Measurements from ENCODE around the gene SUN5. TPM values are rescaled to one million over a fixed set of nuclear protein-coding genes. Genes with fewer than 3 reads are reported as not detected.

SUN5 gene
- total RNA-seq, 1 experiment from 2014 or later = not detected

DNA sequence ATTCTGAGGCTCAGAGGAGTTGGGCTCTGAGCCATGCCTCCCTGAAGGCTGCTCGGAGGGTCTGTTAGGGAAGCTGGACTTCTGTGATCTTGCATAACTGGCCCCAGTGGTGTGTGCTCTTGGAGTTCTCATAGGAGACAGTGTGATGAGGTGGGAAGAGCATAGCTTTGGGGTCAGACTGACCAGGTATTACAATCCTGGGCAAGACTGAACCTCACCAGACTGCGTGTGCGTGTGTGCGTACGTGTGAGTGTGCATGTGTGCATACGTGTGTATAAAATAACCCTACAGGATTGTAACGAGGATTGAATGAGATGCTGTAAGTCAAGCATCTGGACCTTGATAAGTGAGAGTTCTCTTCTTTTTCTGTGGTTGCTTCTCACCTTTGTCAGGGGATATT is 13.3 kb upstream of the SUN5 start:
- Histone ChIP-seq H3K4me2 (ENCODE audit: low read depth, low read length, poor library complexity, severe bottlenecking) (no peak overlapping the region), H3K9me2 (replicated peaks; ENCODE audit: insufficient read depth, low read length) (no peaks in the 10 kb centered on the region), H3K27me3 (ENCODE audit: low read length) (no peaks in the 10 kb centered on the region), H2AFZ (ENCODE audit: low read length) (no peak overlapping the region), H3K9me3 (ENCODE audit: low read length) (no peaks in the 10 kb centered on the region), H3K9ac (ENCODE audit: low read length) (no peak overlapping the region), H3K4me3 (ENCODE audit: low read length) (no peak overlapping the region), H3K36me3 (ENCODE audit: insufficient read depth, low read length) (no peaks in the 10 kb centered on the region), H3K79me2 (ENCODE audit: low read length) (no peaks in the 10 kb centered on the region), H3K4me1 (ENCODE audit: low read length) (no peaks in the 10 kb centered on the region), H3K27ac (ENCODE audit: low read length) (no peak overlapping the region), H4K20me1 (ENCODE audit: insufficient read depth, low read depth, low read length) (no peaks in the 10 kb centered on the region)
- no peak for DNase-seq

GRCh38 chr20:33016581-33017109 is 12.4 kb upstream of the SUN5 start:
- no peak for DNase-seq
- Histone ChIP-seq H3K9me2 (replicated peaks; ENCODE audit: insufficient read depth, low read length) (no peaks in the 10 kb centered on the region), H4K20me1 (ENCODE audit: insufficient read depth, low read depth, low read length) (no peaks in the 10 kb centered on the region), H3K9ac (ENCODE audit: low read length) (no peak overlapping the region), H3K27me3 (ENCODE audit: low read length) (no peaks in the 10 kb centered on the region), H3K4me1 (ENCODE audit: low read length) (no peaks in the 10 kb centered on the region), H3K36me3 (ENCODE audit: insufficient read depth, low read length) (no peaks in the 10 kb centered on the region), H3K4me3 (ENCODE audit: low read length) (no peak overlapping the region), H3K27ac (ENCODE audit: low read length) (no peak overlapping the region), H2AFZ (ENCODE audit: low read length) (no peak overlapping the region), H3K9me3 (ENCODE audit: low read length) (no peaks in the 10 kb centered on the region), H3K79me2 (ENCODE audit: low read length) (no peaks in the 10 kb centered on the region), H3K4me2 (ENCODE audit: low read depth, low read length, poor library complexity, severe bottlenecking) (no peak overlapping the region)

GRCh38 chr20:33015700-33016580 is 11.7 kb upstream of the SUN5 start:
- Histone ChIP-seq H3K27ac (ENCODE audit: low read length) (no peak overlapping the region), H2AFZ (ENCODE audit: low read length) (no peak overlapping the region), H3K4me1 (ENCODE audit: low read length) (no peaks in the 10 kb centered on the region), H3K4me3 (ENCODE audit: low read length) (no peak overlapping the region), H3K4me2 (ENCODE audit: low read depth, low read length, poor library complexity, severe bottlenecking) (no peak overlapping the region), H3K9me2 (replicated peaks; ENCODE audit: insufficient read depth, low read length) (no peaks in the 10 kb centered on the region), H3K9ac (ENCODE audit: low read length) (no peak overlapping the region), H3K79me2 (ENCODE audit: low read length) (no peaks in the 10 kb centered on the region), H3K36me3 (ENCODE audit: insufficient read depth, low read length) (no peaks in the 10 kb centered on the region), H3K9me3 (ENCODE audit: low read length) (no peaks in the 10 kb centered on the region), H3K27me3 (ENCODE audit: low read length) (no peaks in the 10 kb centered on the region), H4K20me1 (ENCODE audit: insufficient read depth, low read depth, low read length) (no peaks in the 10 kb centered on the region)
- no peak for DNase-seq

GRCh38 chr20:33015114-33015484 is 10.9 kb upstream of the SUN5 start:
- Histone ChIP-seq H3K4me1 (ENCODE audit: low read length) (no peaks in the 10 kb centered on the region), H2AFZ (ENCODE audit: low read length) (no peak overlapping the region), H3K4me3 (ENCODE audit: low read length) (no peak overlapping the region), H3K27me3 (ENCODE audit: low read length) (no peaks in the 10 kb centered on the region), H3K4me2 (ENCODE audit: low read depth, low read length, poor library complexity, severe bottlenecking) (no peak overlapping the region), H3K27ac (ENCODE audit: low read length) (no peak overlapping the region), H3K9me3 (ENCODE audit: low read length) (no peaks in the 10 kb centered on the region), H3K9me2 (replicated peaks; ENCODE audit: insufficient read depth, low read length) (no peaks in the 10 kb centered on the region), H3K9ac (ENCODE audit: low read length) (no peak overlapping the region), H4K20me1 (ENCODE audit: insufficient read depth, low read depth, low read length) (no peaks in the 10 kb centered on the region), H3K79me2 (ENCODE audit: low read length) (no peaks in the 10 kb centered on the region), H3K36me3 (ENCODE audit: insufficient read depth, low read length) (no peaks in the 10 kb centered on the region)
- DNase-seq = no peak

GRCh38 chr20:33014336-33015113 is 10.3 kb upstream of the SUN5 start:
- no peaks in the 10 kb centered on the region for H3K79me2 ChIP-seq (ENCODE audit: low read length)
- no peak overlapping the region for H3K4me2 ChIP-seq (ENCODE audit: low read depth, low read length, poor library complexity, severe bottlenecking)
- H3K4me3 ChIP-seq (ENCODE audit: low read length) = no peak overlapping the region
- no peak for DNase-seq
- H3K9me2 ChIP-seq (replicated peaks; ENCODE audit: insufficient read depth, low read length) = no peaks in the 10 kb centered on the region
- no peaks in the 10 kb centered on the region for H3K36me3 ChIP-seq (ENCODE audit: insufficient read depth, low read length)
- H3K27ac ChIP-seq (ENCODE audit: low read length) = no peak overlapping the region
- H3K4me1 ChIP-seq (ENCODE audit: low read length) = no peaks in the 10 kb centered on the region
- no peaks in the 10 kb centered on the region for H3K27me3 ChIP-seq (ENCODE audit: low read length)
- H3K9ac ChIP-seq (ENCODE audit: low read length) = no peak overlapping the region
- no peaks in the 10 kb centered on the region for H3K9me3 ChIP-seq (ENCODE audit: low read length)
- H4K20me1 ChIP-seq (ENCODE audit: insufficient read depth, low read depth, low read length) = no peaks in the 10 kb centered on the region
- no peak overlapping the region for H2AFZ ChIP-seq (ENCODE audit: low read length)

- H3K9ac ChIP-seq (ENCODE audit: low read length) = no peak overlapping the region
- no peaks in the 10 kb centered on the region for H3K36me3 ChIP-seq (ENCODE audit: insufficient read depth, low read length)
- no peaks in the 10 kb centered on the region for H3K79me2 ChIP-seq (ENCODE audit: low read length)
- no peak overlapping the region for H3K4me3 ChIP-seq (ENCODE audit: low read length)
- no peaks in the 10 kb centered on the region for H4K20me1 ChIP-seq (ENCODE audit: insufficient read depth, low read depth, low read length)
- H3K27ac ChIP-seq (ENCODE audit: low read length) = no peak overlapping the region
- H3K27me3 ChIP-seq (ENCODE audit: low read length) = no peaks in the 10 kb centered on the region
- H3K4me2 ChIP-seq (ENCODE audit: low read depth, low read length, poor library complexity, severe bottlenecking) = no peak overlapping the region
- H3K4me1 ChIP-seq (ENCODE audit: low read length) = no peaks in the 10 kb centered on the region
- H3K9me2 ChIP-seq (replicated peaks; ENCODE audit: insufficient read depth, low read length) = no peaks in the 10 kb centered on the region
- no peak for DNase-seq
- H3K9me3 ChIP-seq (ENCODE audit: low read length) = no peaks in the 10 kb centered on the region
- no peak overlapping the region for H2AFZ ChIP-seq (ENCODE audit: low read length)
Observed at GRCh38 chr20:33013701-33014326, 9.6 kb upstream of the SUN5 start.

GRCh38 chr20:33012327-33013189 is 8.3 kb upstream of the SUN5 start:
- Histone ChIP-seq H4K20me1 (ENCODE audit: insufficient read depth, low read depth, low read length) (no peaks in the 10 kb centered on the region), H3K27ac (ENCODE audit: low read length) (no peak overlapping the region), H3K9ac (ENCODE audit: low read length) (no peak overlapping the region), H3K9me3 (ENCODE audit: low read length) (no peaks in the 10 kb centered on the region), H2AFZ (ENCODE audit: low read length) (no peak overlapping the region), H3K9me2 (replicated peaks; ENCODE audit: insufficient read depth, low read length) (no peaks in the 10 kb centered on the region), H3K36me3 (ENCODE audit: insufficient read depth, low read length) (no peaks in the 10 kb centered on the region), H3K4me3 (ENCODE audit: low read length) (no peak overlapping the region), H3K4me1 (ENCODE audit: low read length) (no peaks in the 10 kb centered on the region), H3K27me3 (ENCODE audit: low read length) (no peaks in the 10 kb centered on the region), H3K4me2 (ENCODE audit: low read depth, low read length, poor library complexity, severe bottlenecking) (no peak overlapping the region), H3K79me2 (ENCODE audit: low read length) (no peaks in the 10 kb centered on the region)
- no peak for DNase-seq
